ENCODE data around the gene SCN11A. TPM values are rescaled to one million over a fixed set of nuclear protein-coding genes. Genes with fewer than 3 reads are reported as not detected.

Gene SCN11A
- total RNA-seq, 1 donor from 2014 or later: 0.20 TPM

- H3K4me1 Mint-ChIP-seq (ENCODE audit: low read depth, unreplicated experiment): peaks cover 19% of the 10 kb centered on the region
- no peaks in the 10 kb centered on the region for H3K27me3 Mint-ChIP-seq (ENCODE audit: low read depth, unreplicated experiment)
- H3K9ac ChIP-seq (ENCODE audit: low read length): peak overlapping the region; percentile 49
- no peaks in the 10 kb centered on the region for H3K9me3 Mint-ChIP-seq (ENCODE audit: unreplicated experiment)
- no peaks in the 10 kb centered on the region for H3K9me3 ChIP-seq (ENCODE audit: insufficient read depth, low read depth, low read length)
- peaks cover 19% of the 10 kb centered on the region for H4K20me1 ChIP-seq (ENCODE audit: insufficient read depth, low read length)
- no peak overlapping the region for H2AFZ ChIP-seq (ENCODE audit: low read depth, low read length)
- peak; percentile 74 for FAIRE-seq
- no peak overlapping the region for H3K27ac Mint-ChIP-seq (ENCODE audit: unreplicated experiment)
- peaks cover 3% of the 10 kb centered on the region for H3K4me1 ChIP-seq (ENCODE audit: insufficient read depth, low read length)
- TF ChIP-seq CTCF (IDR thresholded peaks at IDR 0.05; ENCODE audit: insufficient read depth, low read depth, low read length) (peak; percentile 50), EZH2 (IDR thresholded peaks at IDR 0.05; ENCODE audit: insufficient read depth, low read length) (no peak)
- peaks cover 29% of the 10 kb centered on the region for H3K79me2 ChIP-seq (ENCODE audit: insufficient read depth, low read length)
- H3K36me3 Mint-ChIP-seq (ENCODE audit: low read depth, unreplicated experiment): peaks cover 7% of the 10 kb centered on the region
- peak overlapping the region; percentile 63 for H3K4me2 ChIP-seq (ENCODE audit: low read length)
- H3K36me3 ChIP-seq (ENCODE audit: insufficient read depth, low read length): peaks cover 4% of the 10 kb centered on the region
- peak; percentile 46 for DNase-seq (ENCODE audit: low read depth)
- H3K4me3 ChIP-seq (ENCODE audit: insufficient read depth, low read depth, low read length): no peak overlapping the region
- peak overlapping the region; percentile 61 for H3K27ac ChIP-seq (ENCODE audit: low read depth, low read length)
- H3K4me3 Mint-ChIP-seq (ENCODE audit: unreplicated experiment): no peak overlapping the region
- H3K27me3 ChIP-seq (ENCODE audit: insufficient read depth, low read length): no peaks in the 10 kb centered on the region
Observed at GRCh38 chr3:39065197-39065596, 13.5 kb upstream of the SCN11A start.

GRCh38 chr3:39064646-39065045, 12.9 kb upstream of the SCN11A start:
- Mint-ChIP-seq H3K9me3 (ENCODE audit: unreplicated experiment) (no peaks in the 10 kb centered on the region), H3K4me1 (ENCODE audit: low read depth, unreplicated experiment) (peaks cover 19% of the 10 kb centered on the region), H3K4me3 (ENCODE audit: unreplicated experiment) (no peak overlapping the region), H3K27ac (ENCODE audit: unreplicated experiment) (no peak overlapping the region), H3K36me3 (ENCODE audit: low read depth, unreplicated experiment) (peaks cover 7% of the 10 kb centered on the region), H3K27me3 (ENCODE audit: low read depth, unreplicated experiment) (no peaks in the 10 kb centered on the region)
- Histone ChIP-seq H3K4me2 (ENCODE audit: low read length) (peak overlapping the region; percentile 63), H3K4me1 (ENCODE audit: insufficient read depth, low read length) (peaks cover 3% of the 10 kb centered on the region), H3K27me3 (ENCODE audit: insufficient read depth, low read length) (no peaks in the 10 kb centered on the region), H3K79me2 (ENCODE audit: insufficient read depth, low read length) (peaks cover 34% of the 10 kb centered on the region), H2AFZ (ENCODE audit: low read depth, low read length) (no peak overlapping the region), H3K36me3 (ENCODE audit: insufficient read depth, low read length) (peaks cover 4% of the 10 kb centered on the region), H3K9ac (ENCODE audit: low read length) (peak overlapping the region; percentile 49), H3K4me3 (ENCODE audit: insufficient read depth, low read depth, low read length) (no peak overlapping the region), H3K27ac (ENCODE audit: low read depth, low read length) (peak overlapping the region; percentile 61), H3K9me3 (ENCODE audit: insufficient read depth, low read depth, low read length) (no peaks in the 10 kb centered on the region), H4K20me1 (ENCODE audit: insufficient read depth, low read length) (peaks cover 19% of the 10 kb centered on the region)
- no peak for TF ChIP-seq EZH2 (IDR thresholded peaks at IDR 0.05; ENCODE audit: insufficient read depth, low read length)
- TF ChIP-seq CTCF (IDR thresholded peaks at IDR 0.05; ENCODE audit: insufficient read depth, low read depth, low read length): no peak
- peak; percentile 82 for DNase-seq (ENCODE audit: low read depth)
- FAIRE-seq: peak; percentile 37

GRCh38 chr3:39063143-39063542, 11.4 kb upstream of the SCN11A start:
- H3K27ac ChIP-seq (ENCODE audit: low read depth, low read length): no peak overlapping the region
- Mint-ChIP-seq H3K27me3 (ENCODE audit: low read depth, unreplicated experiment) (no peaks in the 10 kb centered on the region), H3K4me1 (ENCODE audit: low read depth, unreplicated experiment) (peaks cover 19% of the 10 kb centered on the region), H3K36me3 (ENCODE audit: low read depth, unreplicated experiment) (peaks cover 9% of the 10 kb centered on the region), H3K9me3 (ENCODE audit: unreplicated experiment) (no peaks in the 10 kb centered on the region), H3K4me3 (ENCODE audit: unreplicated experiment) (no peak overlapping the region), H3K27ac (ENCODE audit: unreplicated experiment) (no peak overlapping the region)
- no peaks in the 10 kb centered on the region for H3K9me3 ChIP-seq (ENCODE audit: insufficient read depth, low read depth, low read length)
- TF ChIP-seq CTCF (IDR thresholded peaks at IDR 0.05; ENCODE audit: insufficient read depth, low read depth, low read length) (no peak), EZH2 (IDR thresholded peaks at IDR 0.05; ENCODE audit: insufficient read depth, low read length) (no peak)
- H3K4me1 ChIP-seq (ENCODE audit: insufficient read depth, low read length): peaks cover 3% of the 10 kb centered on the region
- no peaks in the 10 kb centered on the region for H3K27me3 ChIP-seq (ENCODE audit: insufficient read depth, low read length)
- H3K9ac ChIP-seq (ENCODE audit: low read length): no peak overlapping the region
- peaks cover 49% of the 10 kb centered on the region for H3K79me2 ChIP-seq (ENCODE audit: insufficient read depth, low read length)
- no peak overlapping the region for H2AFZ ChIP-seq (ENCODE audit: low read depth, low read length)
- no peak for DNase-seq (ENCODE audit: low read depth)
- H4K20me1 ChIP-seq (ENCODE audit: insufficient read depth, low read length): peaks cover 19% of the 10 kb centered on the region
- H3K4me2 ChIP-seq (ENCODE audit: low read length): no peak overlapping the region
- no peak overlapping the region for H3K4me3 ChIP-seq (ENCODE audit: insufficient read depth, low read depth, low read length)
- H3K36me3 ChIP-seq (ENCODE audit: insufficient read depth, low read length): peaks cover 4% of the 10 kb centered on the region
- FAIRE-seq: no peak

Data from astrocyte (in vitro differentiated cells and primary cell).